ENCODE data around the gene SPCS1. TPM values are rescaled to one million over a fixed set of nuclear protein-coding genes. Genes with fewer than 3 reads are reported as not detected.

The SPCS1 gene
- total and polyA plus RNA-seq, 11 donors = 48.6 to 176 (median 80.2) TPM

GRCh38 chr3:52679199-52679538 is 26.7 kb upstream of the SPCS1 start:
- 64 to 89% (median 80%) methylated on average over 3 of the region's 3 CpGs for WGBS, 4 donors
- TF ChIP-seq POLR2A (IDR thresholded peaks at IDR 0.05) = no peak
- ATAC-seq (no peak), DNase-seq (no peak)
- Histone ChIP-seq H3K4me1 (peaks cover 8 to 59% (median 32%) of the 10 kb centered on the region in 12 donors), H3K27ac (peak overlapping the region in 1 of 12 donors; percentile 29), H3K27me3 (no peaks in the 10 kb centered on the region), H3K4me3 (no peak overlapping the region), H3K36me3 (peaks cover 0 to 73% (median 56%) of the 10 kb centered on the region in 9 donors), H3K9me3 (no peaks in the 10 kb centered on the region)
- intact Hi-C loops (cut with DNase I) = loop anchor here in 1 of 10 donors (10.0 kb wide), 1 partner anchor 254 kb away; no protein-coding TSS in a partner anchor

GRCh38 chr3:52679811-52680210 is 26.1 kb upstream of the SPCS1 start:
- H3K27me3 ChIP-seq = no peaks in the 10 kb centered on the region
- ATAC-seq (no peak), DNase-seq (no peak)
- TF ChIP-seq POLR2A (IDR thresholded peaks at IDR 0.05) = no peak
- no peak for TF ChIP-seq CTCF (IDR thresholded peaks at IDR 0.05)
- H3K4me3 ChIP-seq = no peak overlapping the region
- intact Hi-C loops (cut with DNase I) = loop anchor here in 9 of 10 donors (5.0 to 10.0 kb wide), 5 partner anchors 143 to 255 kb away; partner anchors contain the start of genes NISCH (in 1 of the 9), TNNC1 (in 1 of the 9) and UQCC5 (in 1 of the 9)
- 37 to 56% (median 41%) methylated on average over 1 of the region's 1 CpG for WGBS, 4 donors
- peak overlapping the region in 2 of 12 donors; percentile 7 to 29 for H3K27ac ChIP-seq
- H3K4me1 ChIP-seq = peaks cover 9 to 65% (median 39%) of the 10 kb centered on the region in 12 donors
- peaks cover 0 to 66% (median 52%) of the 10 kb centered on the region in 9 donors for H3K36me3 ChIP-seq
- H3K9me3 ChIP-seq = no peaks in the 10 kb centered on the region

- no peaks in the 10 kb centered on the region for H3K27me3 ChIP-seq
- TF ChIP-seq CTCF (IDR thresholded peaks at IDR 0.05) (no peak), POLR2A (IDR thresholded peaks at IDR 0.05) (no peak)
- peak overlapping the region in 11 of 12 donors; percentile 1 to 79 (median 48) for H3K27ac ChIP-seq
- DNase-seq (no peak), ATAC-seq (no peak)
- peak overlapping the region in 1 of 12 donors; percentile 23 for H3K4me3 ChIP-seq
- H3K9me3 ChIP-seq = no peaks in the 10 kb centered on the region
- intact Hi-C loops (cut with DNase I) = loop anchor here in 9 of 10 donors (5.0 to 10.0 kb wide), 4 partner anchors 144 to 227 kb away; partner anchors contain the start of genes NISCH (in 1 of the 9), TNNC1 (in 1 of the 9) and UQCC5 (in 1 of the 9)
- 62 to 70% (median 66%) methylated on average over 3 of the region's 3 CpGs for WGBS, 4 donors
- H3K36me3 ChIP-seq = peaks cover 0 to 52% (median 38%) of the 10 kb centered on the region in 9 donors
- H3K4me1 ChIP-seq = peaks cover 14 to 75% (median 45%) of the 10 kb centered on the region in 12 donors
Observed at GRCh38 chr3:52681596-52681995, 24.3 kb upstream of the SPCS1 start.

- Histone ChIP-seq H3K4me3 (peak overlapping the region in 1 of 12 donors; percentile 23), H3K4me1 (peaks cover 16 to 79% (median 49%) of the 10 kb centered on the region in 12 donors), H3K36me3 (peaks cover 0 to 51% (median 34%) of the 10 kb centered on the region in 9 donors), H3K27ac (peak overlapping the region in 11 of 12 donors; percentile 1 to 79 (median 48)), H3K27me3 (no peaks in the 10 kb centered on the region), H3K9me3 (no peaks in the 10 kb centered on the region)
- DNase-seq (peak in 1 of 5 donors; percentile 22), ATAC-seq (peak in 2 of 4 donors; percentile 9 to 25)
- intact Hi-C loops (cut with DNase I) = loop anchor here in 9 of 10 donors (5.0 to 10.0 kb wide), 4 partner anchors 145 to 227 kb away; partner anchors contain the start of genes NISCH (in 1 of the 9), TNNC1 (in 1 of the 9) and UQCC5 (in 1 of the 9)
- TF ChIP-seq POLR2A (IDR thresholded peaks at IDR 0.05) = no peak
- peak in 2 of 12 donors; percentile 16 to 36 for TF ChIP-seq CTCF (IDR thresholded peaks at IDR 0.05)
Observed at GRCh38 chr3:52682016-52682415, 23.9 kb upstream of the SPCS1 start.
